Fibroblast of peridontal ligament (primary cell): ENCODE results near the gene GSE1.
A peak's percentile ranks its signal among the peaks of the same experiment; 100 is the strongest.

Experiments used
- DNase-seq: peaks from one replicate; pipeline ENCODE4 v3.0.0-alpha.2; 2010; ENCODE audit errors: extremely low read depth

GSE1 gene

GRCh38 chr16:85573696-85574641 is 39.2 kb upstream of the GSE1 start:
- no peak for DNase-seq

DNA sequence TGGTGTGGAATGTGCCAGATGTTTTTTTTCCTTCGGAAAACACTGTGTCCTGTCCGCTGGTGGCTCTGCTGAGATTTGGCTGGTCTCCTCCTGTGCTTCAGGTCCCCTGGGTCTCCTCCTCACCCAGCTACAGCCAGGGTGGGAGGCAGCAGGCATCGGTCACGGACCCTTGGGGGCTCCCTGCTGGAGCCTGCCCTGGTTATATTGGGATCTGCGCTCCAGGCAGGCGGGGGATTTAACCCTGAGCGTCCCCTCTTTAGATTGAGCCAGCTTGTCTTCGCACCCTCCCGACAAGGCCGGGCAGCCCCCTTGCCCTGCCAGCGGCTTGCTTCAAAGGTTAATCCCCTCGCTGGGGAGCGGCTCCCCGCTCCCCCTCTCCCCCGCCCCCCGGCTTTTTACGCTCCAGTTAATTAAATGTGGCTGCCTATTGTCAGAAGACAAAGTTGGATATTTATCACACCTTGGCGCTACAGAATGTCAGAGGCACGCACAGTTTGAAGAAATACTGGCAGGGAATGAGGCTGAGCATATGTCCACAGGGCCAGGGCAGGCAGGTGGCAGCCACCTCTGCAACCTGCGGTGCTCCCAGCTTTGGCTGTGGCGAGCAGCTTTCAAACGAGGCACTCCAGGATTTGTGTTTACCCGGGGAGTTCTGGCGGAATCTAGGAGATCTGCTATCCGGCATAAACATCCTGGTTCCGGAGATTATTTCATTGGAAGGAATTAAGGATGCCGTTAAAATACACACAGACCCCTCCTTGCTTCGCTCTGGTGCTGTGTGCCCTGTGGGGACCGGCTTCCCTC is 38.2 kb upstream of the GSE1 start:
- no peak for DNase-seq

GRCh38 chr16:85575920-85576319 is 37.2 kb upstream of the GSE1 start:
- no peak for DNase-seq

DNA sequence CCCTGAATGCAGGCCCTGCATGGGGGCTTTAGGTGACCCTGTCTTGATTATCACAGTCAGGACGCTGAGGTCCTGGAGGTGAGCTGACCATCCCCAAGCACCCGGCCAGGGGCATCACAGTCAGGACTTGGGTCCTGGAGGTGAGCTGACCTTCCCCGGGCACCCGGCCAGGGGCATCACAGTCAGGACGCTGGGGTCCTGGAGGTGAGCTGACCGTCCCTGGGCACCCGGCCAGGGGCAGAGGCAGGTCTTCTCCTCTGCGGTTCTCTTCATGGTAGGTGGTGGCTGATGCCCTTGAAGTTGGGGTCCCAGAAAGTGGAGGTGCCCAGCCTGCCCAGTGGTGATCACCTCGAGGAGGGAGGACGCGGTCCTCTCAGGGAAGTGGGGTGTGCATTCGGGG is 36.2 kb upstream of the GSE1 start:
- DNase-seq, result no peak

DNA sequence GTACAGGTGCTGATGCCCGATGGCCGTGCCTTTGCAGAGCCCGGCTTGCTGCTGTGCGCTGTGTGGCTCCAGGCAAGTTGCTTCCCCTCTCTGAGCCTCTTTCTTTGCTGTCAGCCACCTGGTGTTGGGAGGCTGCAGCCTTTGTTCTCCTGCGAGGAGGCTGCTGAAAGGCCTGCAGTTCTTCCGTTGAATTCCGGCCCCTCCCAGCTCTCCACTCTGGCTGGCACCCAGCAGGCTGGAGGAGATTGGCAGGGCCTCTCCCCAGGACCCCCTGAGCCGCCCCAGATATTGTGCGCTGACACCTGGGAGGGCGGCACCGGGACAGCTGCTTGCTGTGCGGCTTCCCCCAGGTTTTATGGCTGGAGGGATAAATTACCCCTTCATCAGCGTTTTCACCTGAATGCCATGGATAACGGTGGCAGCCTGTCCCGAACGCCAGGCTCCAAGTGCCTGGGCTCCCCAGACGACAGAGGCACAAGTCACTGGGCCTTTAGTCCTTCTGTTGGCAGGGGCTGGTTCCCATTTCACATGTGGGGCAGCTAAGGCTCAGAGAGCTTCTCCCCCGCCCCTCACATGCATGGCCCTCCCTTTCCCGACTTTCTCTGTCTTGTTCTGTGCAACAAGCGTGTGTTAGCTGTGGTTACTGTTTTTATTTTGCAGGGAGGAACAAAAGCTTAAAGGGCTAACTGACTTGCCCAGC is 35.1 kb upstream of the GSE1 start:
- no peak for DNase-seq

- DNase-seq, result no peak
Observed at GRCh38 chr16:85578599-85578948, 34.5 kb upstream of the GSE1 start.

GRCh38 chr16:85579191-85579590 is 33.9 kb upstream of the GSE1 start:
- no peak for DNase-seq

DNA sequence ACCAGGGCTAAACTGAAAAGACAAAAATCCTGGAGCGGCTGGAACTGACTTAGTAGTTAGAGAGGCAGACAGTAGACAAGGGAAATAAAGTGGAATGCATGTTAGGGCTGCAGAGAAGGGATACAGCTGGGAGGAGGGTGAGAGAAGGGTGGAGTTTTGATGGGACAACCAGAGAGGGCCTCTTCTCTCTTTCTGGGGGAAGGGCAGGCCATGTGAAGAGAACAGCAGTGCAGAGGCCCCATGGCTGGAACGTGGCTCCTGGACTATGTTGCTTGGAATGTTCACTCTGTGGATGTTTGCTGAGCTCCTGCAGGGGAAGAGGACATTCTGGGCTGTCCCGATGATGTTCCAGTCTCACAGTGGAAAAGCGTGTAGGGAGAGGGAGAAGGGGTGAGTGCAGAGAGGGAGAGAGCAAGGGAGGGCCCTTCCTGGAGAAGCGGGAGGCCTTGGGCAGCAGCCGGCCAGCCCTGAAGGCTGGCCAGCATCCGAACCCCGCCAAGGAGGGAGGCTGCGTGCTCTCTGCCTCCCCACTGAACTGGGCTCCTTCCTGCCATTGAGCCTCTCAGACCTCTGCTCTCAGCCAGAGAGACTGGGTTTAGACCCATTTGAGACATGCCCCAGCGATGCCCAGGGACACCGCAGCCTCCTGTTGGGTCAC is 33.1 kb upstream of the GSE1 start:
- no peak for DNase-seq

- no peak for DNase-seq
Observed at GRCh38 chr16:85580684-85581083, 32.4 kb upstream of the GSE1 start.

- no peak for DNase-seq
Observed at GRCh38 chr16:85582229-85582991, 30.7 kb upstream of the GSE1 start.

GRCh38 chr16:85583491-85584181 is 29.5 kb upstream of the GSE1 start:
- peak; percentile 37 for DNase-seq

DNA sequence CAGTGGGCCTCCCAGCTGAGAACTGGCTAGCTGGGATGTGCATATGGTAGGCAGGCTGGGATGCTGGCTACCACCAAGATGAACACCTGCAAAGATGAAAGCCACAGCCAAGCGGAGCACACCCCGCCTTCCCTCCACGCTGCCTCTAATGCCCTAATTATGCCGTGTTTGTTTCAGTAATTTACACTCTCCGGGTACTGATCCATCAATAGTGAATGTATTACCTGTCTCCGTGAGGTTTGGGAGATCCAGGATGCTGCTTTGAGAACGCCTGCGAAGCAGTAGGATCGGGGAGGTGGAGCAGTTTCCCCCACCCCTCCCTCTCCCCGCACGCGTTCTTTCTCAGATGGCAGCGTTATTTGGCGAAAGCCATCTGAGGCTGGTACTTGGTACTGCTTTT is 28.9 kb upstream of the GSE1 start:
- DNase-seq, result no peak

GRCh38 chr16:85584819-85585282 is 28.3 kb upstream of the GSE1 start:
- no peak for DNase-seq

GRCh38 chr16:85585711-85586110 is 27.4 kb upstream of the GSE1 start:
- DNase-seq, result no peak

- peak; percentile 23 for DNase-seq
Observed at GRCh38 chr16:85586380-85587104, 26.6 kb upstream of the GSE1 start.

- no peak for DNase-seq
Observed at GRCh38 chr16:85587762-85588556, 25.2 kb upstream of the GSE1 start.

DNA sequence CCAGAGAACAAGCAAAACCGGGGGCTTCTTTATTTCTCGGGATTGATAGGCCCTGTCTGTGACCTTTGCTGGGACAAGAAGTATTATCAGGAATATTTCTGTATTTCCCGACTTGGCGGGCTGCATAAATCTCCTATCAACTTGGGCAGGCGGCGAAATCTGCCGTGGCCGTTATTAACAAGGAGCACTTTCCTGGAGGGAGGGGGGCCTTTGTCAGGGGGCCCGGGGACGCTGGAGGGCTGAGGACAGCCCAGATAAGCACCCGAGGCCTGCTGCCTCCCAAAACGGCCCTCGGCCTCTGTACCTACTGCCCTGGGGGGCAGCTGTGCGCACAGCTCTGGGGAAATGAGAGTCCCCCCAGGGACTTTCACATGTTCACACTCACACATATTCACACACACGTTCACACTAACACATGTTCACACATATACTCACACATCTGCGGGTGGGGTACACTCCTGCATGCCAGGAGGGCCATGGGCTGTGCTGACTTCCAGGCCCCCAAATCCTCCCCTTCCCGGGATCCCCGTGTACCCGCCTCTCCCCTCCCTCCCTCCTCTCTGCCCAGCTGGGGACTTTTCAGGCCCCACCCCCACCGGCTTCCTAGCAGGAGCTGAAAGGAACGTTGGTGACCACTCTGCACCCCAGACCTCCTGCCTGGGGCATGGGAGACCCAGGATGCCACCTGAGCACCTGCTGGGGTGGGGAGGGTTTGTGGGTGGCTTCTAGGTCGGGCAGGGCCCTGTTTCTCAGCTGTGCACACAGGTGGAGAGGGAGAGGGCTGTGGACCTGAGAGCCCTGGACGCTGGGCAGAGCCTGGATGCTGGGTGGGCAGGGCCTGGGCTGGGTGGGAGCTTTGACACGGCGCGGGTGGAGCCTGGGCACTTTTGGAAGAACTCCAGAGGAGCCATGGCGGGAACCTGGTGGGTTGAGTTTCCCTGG is 24.3 kb upstream of the GSE1 start:
- no peak for DNase-seq
